ENCODE measurements around the gene MEPCE. TPM values are rescaled to one million over a fixed set of nuclear protein-coding genes. Genes with fewer than 3 reads are reported as not detected.

MEPCE gene
- total RNA-seq, 4 donors from 2014 or later: 21.2 to 44.9 (median 40.6) TPM

DNA sequence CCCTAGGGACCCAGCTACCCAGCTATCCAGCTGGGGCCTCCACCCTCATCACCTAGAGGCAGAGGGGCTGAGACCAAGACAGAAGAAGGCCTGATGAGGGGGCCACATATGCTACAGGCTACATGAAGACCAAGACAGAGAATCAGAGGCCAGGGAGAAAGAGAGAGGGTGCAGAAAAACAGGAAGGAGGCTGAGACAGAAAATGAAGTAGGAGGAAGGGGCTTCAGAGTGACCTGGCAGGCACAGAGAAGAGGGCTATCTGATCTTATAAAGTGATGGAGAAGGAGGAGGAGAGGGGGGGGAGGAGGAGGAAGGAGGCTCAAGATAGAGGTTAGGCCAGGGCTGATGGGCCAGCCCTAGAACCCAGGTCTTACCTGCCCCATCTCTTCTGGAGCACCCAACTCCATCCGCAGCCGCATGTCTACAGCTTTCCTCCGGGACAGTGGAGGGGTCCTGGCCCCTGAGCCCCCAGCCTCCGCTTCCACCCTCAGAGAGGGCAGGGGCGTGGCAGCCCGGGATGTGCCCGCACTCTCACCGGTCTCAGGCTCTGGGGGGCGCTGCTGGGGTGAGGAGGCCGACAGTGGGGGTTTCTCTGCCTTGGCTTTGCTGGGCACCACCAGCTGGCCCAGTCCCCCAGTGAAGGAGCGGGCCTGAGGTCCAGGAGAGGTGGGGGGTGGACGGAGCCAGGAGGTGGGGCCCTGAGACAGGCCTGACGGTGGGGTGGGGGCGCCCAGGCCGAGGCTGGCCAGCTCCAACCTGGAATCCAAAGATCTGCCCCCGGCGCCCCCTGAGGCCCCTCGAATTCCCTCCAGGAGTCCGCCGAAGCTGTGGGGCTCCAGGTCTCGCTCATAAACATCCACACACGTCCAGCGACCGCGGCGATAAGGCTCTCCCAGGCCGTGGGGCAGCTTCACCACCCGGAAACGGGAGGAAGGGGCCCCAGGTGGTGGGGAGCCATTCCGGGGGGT, 47.6 kb downstream of the MEPCE start:
- TF ChIP-seq EP300 (IDR thresholded peaks at IDR 0.05) (no peak), POLR2AphosphoS5 (IDR thresholded peaks at IDR 0.05) (no peak), POLR2A (IDR thresholded peaks at IDR 0.05; ENCODE audit: low read depth) (no peak)
- TF ChIP-seq, protein P1, sequence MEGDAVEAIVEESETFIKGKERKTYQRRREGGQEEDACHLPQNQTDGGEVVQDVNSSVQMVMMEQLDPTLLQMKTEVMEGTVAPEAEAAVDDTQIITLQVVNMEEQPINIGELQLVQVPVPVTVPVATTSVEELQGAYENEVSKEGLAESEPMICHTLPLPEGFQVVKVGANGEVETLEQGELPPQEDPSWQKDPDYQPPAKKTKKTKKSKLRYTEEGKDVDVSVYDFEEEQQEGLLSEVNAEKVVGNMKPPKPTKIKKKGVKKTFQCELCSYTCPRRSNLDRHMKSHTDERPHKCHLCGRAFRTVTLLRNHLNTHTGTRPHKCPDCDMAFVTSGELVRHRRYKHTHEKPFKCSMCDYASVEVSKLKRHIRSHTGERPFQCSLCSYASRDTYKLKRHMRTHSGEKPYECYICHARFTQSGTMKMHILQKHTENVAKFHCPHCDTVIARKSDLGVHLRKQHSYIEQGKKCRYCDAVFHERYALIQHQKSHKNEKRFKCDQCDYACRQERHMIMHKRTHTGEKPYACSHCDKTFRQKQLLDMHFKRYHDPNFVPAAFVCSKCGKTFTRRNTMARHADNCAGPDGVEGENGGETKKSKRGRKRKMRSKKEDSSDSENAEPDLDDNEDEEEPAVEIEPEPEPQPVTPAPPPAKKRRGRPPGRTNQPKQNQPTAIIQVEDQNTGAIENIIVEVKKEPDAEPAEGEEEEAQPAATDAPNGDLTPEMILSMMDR (IDR thresholded peaks at IDR 0.05): peak in 2 of 3 experiments; percentile 18 to 19
- H3K36me3 ChIP-seq: peaks cover 5 to 35% (median 21%) of the 10 kb centered on the region in 4 donors
- H3K9me3 ChIP-seq: no peaks in the 10 kb centered on the region
- peak overlapping the region; percentile 79 to 100 (median 91) for H3K4me3 ChIP-seq
- intact Hi-C loops (cut with DNase I): loop anchor here (10.0 kb wide), 1 partner anchor 218 kb away; the partner anchor contains the start of gene GIGYF1
- peak overlapping the region; percentile 91 to 97 (median 94) for H3K27ac ChIP-seq (replicated peaks in 1 of 4)
- WGBS: 37% methylated on average over 4 of the region's 30 CpGs
- no peaks in the 10 kb centered on the region for H3K27me3 ChIP-seq
- peaks cover 63 to 68% (median 67%) of the 10 kb centered on the region in 4 donors for H3K4me1 ChIP-seq
- DNase-seq (ENCODE audit: extremely low spot score): no peak

DNA sequence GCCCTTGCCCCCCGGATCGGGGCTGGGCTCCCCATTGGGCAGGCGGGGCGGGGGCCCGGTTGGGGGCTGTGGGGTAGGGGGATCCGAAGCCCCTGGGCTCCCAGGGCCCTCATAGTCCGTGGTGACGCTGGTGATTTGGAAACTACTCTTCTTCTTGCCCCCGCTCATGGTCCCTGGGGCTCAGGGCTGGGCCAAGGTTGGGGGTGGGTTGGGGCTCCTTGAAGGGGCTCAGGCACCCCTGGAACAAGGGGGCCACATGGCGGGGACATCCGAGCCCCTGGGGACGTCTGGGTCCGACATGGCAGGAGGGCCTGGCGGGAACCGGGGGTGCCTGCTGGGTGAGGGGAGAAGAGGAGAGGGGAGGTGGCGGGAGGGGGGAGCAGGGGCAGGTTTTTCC, 48.2 kb downstream of the MEPCE start:
- whole genome bisulfite sequencing: 0% methylated on average over 7 of the region's 16 CpGs
- Histone ChIP-seq H3K27me3 (no peaks in the 10 kb centered on the region), H3K4me3 (peak overlapping the region; percentile 79 to 100 (median 91)), H3K9me3 (no peaks in the 10 kb centered on the region), H3K4me1 (peaks cover 59 to 66% (median 66%) of the 10 kb centered on the region in 4 donors), H3K27ac (replicated peaks in 1 of 4) (peak overlapping the region; percentile 91 to 97 (median 94)), H3K36me3 (peaks cover 5 to 28% (median 18%) of the 10 kb centered on the region in 4 donors)
- no peak for DNase-seq (ENCODE audit: extremely low spot score)
- no peak for TF ChIP-seq POLR2A (IDR thresholded peaks at IDR 0.05; ENCODE audit: low read depth)
- TF ChIP-seq, protein P1 (IDR thresholded peaks at IDR 0.05): no peak
- no peak for TF ChIP-seq EP300 (IDR thresholded peaks at IDR 0.05)
- TF ChIP-seq POLR2AphosphoS5 (IDR thresholded peaks at IDR 0.05): no peak
- intact Hi-C loops (cut with DNase I): loop anchor here (10.0 kb wide), 1 partner anchor 217 kb away; the partner anchor contains the start of gene GIGYF1

DNA sequence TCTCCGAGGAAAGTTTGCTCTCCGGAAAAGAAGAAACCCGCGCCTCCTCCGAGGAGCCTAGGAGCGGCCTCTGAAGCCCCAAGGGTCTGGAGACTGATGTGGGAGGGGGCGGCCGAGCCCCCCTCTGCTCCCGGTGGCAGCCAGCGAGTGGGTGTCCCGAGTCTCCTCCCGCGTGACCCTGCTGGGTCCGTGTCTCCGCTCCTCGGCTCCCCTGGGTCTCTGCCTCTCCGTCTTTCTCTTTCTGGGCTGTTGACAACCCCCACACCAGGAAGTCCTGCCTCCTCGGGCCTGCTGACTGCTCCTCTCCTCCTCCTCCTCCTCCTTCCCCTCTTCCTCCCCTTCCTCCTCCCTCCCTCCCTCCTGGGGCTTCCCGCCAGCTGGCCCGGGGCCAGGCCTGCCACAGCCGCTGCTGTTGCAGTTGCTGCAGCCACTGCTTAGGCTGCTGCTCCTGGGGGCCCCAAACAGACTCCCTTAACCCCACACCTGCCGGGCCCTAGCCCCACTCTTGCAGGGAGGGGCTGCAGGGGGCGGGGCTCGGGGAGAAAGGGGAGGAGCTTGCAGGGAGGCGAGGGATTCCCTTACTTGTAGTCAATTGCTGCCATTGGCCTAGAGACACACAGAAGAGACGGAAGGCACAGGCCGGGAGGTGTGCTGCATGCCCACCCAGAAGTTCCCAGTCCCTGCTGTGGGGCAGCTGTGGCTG, 49.5 kb downstream of the MEPCE start, which contains the start of gene TSC22D4:
Gene TSC22D4 (minus strand): TSS at position 257 of the 703 bp plus-strand sequence. CDS start 1,176 bp downstream, outside the sequence.
- TF ChIP-seq POLR2A (IDR thresholded peaks at IDR 0.05; ENCODE audit: low read depth): peak; percentile 20
- TF ChIP-seq, protein P1 (IDR thresholded peaks at IDR 0.05): no peak
- no peak for TF ChIP-seq EP300 (IDR thresholded peaks at IDR 0.05)
- peak; percentile 93 to 94 for TF ChIP-seq POLR2AphosphoS5 (IDR thresholded peaks at IDR 0.05)
- peak within 1 kb of the TSS; percentile 79 to 100 (median 91) for H3K4me3 ChIP-seq
- peaks cover 54 to 65% (median 64%) of the 10 kb centered on the region in 4 donors for H3K4me1 ChIP-seq
- peak within 1 kb of the TSS; percentile 91 to 97 (median 94) for H3K27ac ChIP-seq (replicated peaks in 1 of 4)
- intact Hi-C loops (cut with DNase I): loop anchor here (10.0 kb wide), 1 partner anchor 216 kb away; the partner anchor contains the start of gene GIGYF1
- 3% methylated on average over 16 of the region's 27 CpGs for WGBS
- no peaks in the 10 kb centered on the region for H3K9me3 ChIP-seq
- no peaks in the 10 kb centered on the region for H3K27me3 ChIP-seq
- peak; percentile 98 for DNase-seq (ENCODE audit: extremely low spot score)
- H3K36me3 ChIP-seq: peaks cover under 1 to 16% (median 8%) of the 10 kb centered on the region in 4 donors

DNA sequence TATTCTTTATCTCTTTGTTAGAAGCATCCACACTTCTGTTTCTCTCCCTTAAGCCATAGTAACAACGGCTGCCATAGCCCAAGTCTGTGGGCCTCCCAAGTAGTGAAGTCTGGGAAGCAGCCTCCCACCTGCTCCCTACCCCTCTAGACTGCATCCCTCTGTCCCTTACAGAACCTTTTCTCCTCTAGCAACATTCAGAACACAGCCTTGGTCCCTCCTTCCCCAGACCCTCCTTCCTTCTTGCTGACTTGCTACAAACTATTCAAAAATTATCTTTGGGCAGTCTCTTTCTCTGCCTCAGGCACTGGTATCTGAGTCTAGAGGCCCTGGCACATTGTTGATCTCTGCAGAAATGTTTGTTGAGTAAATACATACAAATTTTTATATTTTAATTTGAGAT, 51.8 kb downstream of the MEPCE start:
- Histone ChIP-seq H3K27me3 (no peaks in the 10 kb centered on the region), H3K9me3 (no peaks in the 10 kb centered on the region), H3K4me3 (no peak overlapping the region), H3K36me3 (no peaks in the 10 kb centered on the region), H3K4me1 (peaks cover 32 to 61% (median 52%) of the 10 kb centered on the region in 4 donors), H3K27ac (replicated peaks in 1 of 4) (no peak overlapping the region)
- WGBS: 77% methylated on average over 1 of the region's 1 CpG
- TF ChIP-seq, protein P1 (IDR thresholded peaks at IDR 0.05): no peak
- no peak for TF ChIP-seq POLR2A (IDR thresholded peaks at IDR 0.05; ENCODE audit: low read depth)
- intact Hi-C loops (cut with DNase I): no loop called here
- DNase-seq (ENCODE audit: extremely low spot score): no peak
